GM06990 (cell line): Measurements from ENCODE around the gene IFT88.

ENCODE experiments used
- DNase-seq: peaks from one replicate; pipeline ENCODE4 v3.0.0-alpha.2; 2011; ENCODE audit not compliant: insufficient read length; ENCODE audit errors: extremely low read depth
- H3K27me3 ChIP-seq: replicated peaks from 2 replicates; pipeline ENCODE4 v1.6.0; 2011; ENCODE audit warnings: low read length; ENCODE audit not compliant: control insufficient read depth, insufficient read depth
- H3K36me3 ChIP-seq: 2 replicates; pipeline ENCODE4 v1.5.1; 2011; ENCODE audit warnings: low read length; ENCODE audit not compliant: control insufficient read depth, insufficient read depth
- H3K4me3 ChIP-seq: replicated peaks from 2 replicates; pipeline ENCODE4 v1.5.1; 2011; ENCODE audit warnings: low read depth, mild to moderate bottlenecking, control low read depth, low read length
- TF ChIP-seq, protein P1 (sequence below): IDR thresholded peaks from 2 replicates; pipeline ENCODE4 v1.5.1; 2011; ENCODE audit warnings: low read length, control low read depth, mild to moderate bottlenecking, inconsistent platforms; ENCODE audit not compliant: insufficient read depth, poor library complexity, severe bottlenecking

IFT88 gene

DNA sequence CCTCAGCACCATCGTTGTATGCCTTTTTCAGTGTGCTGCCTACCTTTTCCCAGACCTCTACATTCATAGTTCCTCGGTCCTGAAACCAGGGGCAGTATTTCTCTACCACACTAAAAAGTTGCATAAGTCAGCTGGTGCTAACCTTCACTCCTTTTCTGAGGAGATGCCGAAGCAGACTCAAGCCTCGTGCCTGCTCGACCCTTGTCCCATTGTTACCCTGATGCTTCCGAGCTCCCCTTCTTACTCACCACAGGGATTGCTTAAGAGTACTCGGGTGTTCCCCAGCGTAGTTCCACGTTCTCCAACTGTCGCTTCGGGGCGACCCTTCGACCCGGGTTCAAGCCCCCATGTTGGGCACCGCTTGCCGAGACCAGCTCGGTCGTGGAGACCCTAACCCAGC lies 117.6 kb downstream of the IFT88 start:
- Histone ChIP-seq H3K27me3 (no peaks in the 10 kb centered on the region), H3K36me3 (no peaks in the 10 kb centered on the region), H3K4me3 (no peak overlapping the region)
- no peak for DNase-seq
- TF ChIP-seq, protein P1, sequence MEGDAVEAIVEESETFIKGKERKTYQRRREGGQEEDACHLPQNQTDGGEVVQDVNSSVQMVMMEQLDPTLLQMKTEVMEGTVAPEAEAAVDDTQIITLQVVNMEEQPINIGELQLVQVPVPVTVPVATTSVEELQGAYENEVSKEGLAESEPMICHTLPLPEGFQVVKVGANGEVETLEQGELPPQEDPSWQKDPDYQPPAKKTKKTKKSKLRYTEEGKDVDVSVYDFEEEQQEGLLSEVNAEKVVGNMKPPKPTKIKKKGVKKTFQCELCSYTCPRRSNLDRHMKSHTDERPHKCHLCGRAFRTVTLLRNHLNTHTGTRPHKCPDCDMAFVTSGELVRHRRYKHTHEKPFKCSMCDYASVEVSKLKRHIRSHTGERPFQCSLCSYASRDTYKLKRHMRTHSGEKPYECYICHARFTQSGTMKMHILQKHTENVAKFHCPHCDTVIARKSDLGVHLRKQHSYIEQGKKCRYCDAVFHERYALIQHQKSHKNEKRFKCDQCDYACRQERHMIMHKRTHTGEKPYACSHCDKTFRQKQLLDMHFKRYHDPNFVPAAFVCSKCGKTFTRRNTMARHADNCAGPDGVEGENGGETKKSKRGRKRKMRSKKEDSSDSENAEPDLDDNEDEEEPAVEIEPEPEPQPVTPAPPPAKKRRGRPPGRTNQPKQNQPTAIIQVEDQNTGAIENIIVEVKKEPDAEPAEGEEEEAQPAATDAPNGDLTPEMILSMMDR: no peak

GRCh38 chr13:20685092-20685491 lies 118.1 kb downstream of the IFT88 start:
- no peak for DNase-seq
- TF ChIP-seq, protein P1: no peak
- Histone ChIP-seq H3K36me3 (no peaks in the 10 kb centered on the region), H3K4me3 (no peak overlapping the region), H3K27me3 (no peaks in the 10 kb centered on the region)

DNA sequence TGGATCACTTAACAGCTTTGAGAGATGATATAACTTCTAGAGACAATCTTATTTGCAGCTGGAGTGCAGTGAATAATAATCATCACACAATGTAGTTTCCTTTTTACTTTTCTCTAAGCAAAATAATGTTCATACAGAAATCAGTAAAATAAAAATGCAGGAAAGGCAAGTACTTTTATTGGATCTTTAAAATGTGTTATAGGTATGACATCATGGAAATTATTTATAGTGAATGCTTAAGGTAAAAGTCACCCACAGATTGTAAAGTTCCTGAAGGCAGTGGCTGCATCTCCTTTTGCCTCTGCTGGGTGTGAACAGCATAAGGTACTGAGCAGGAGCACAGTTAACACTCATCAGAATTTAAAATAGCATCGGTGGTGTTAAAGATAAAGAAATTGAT lies 119.2 kb downstream of the IFT88 start:
- Histone ChIP-seq H3K27me3 (no peaks in the 10 kb centered on the region), H3K4me3 (no peak overlapping the region), H3K36me3 (no peaks in the 10 kb centered on the region)
- DNase-seq: no peak
- TF ChIP-seq, protein P1: no peak

- Histone ChIP-seq H3K36me3 (no peaks in the 10 kb centered on the region), H3K4me3 (no peak overlapping the region), H3K27me3 (no peaks in the 10 kb centered on the region)
- no peak for DNase-seq
- TF ChIP-seq, protein P1: no peak
These were observed 120.1 kb downstream of the IFT88 start for GRCh38 chr13:20686863-20687579.

DNA sequence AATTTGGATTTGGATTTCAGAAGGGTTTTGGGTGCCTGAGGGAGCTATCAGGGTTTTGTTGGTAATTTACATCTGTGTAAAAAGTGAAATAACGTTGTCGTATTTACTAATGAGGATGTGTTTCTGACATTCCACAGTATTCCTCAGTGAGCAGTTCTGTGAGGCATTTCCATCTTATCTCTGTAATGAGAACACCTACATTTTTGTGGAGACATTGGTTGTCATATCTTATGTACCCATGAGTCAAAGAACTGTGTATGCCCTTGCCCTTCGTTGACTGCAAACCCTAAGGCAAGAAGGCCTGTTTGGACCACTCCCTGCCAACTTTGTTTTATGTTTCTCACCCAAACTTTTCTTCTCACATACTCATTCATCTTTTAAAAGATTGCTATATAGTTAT lies 122.3 kb downstream of the IFT88 start:
- Histone ChIP-seq H3K27me3 (no peaks in the 10 kb centered on the region), H3K36me3 (no peaks in the 10 kb centered on the region), H3K4me3 (no peak overlapping the region)
- TF ChIP-seq, protein P1: no peak
- DNase-seq: no peak

DNA sequence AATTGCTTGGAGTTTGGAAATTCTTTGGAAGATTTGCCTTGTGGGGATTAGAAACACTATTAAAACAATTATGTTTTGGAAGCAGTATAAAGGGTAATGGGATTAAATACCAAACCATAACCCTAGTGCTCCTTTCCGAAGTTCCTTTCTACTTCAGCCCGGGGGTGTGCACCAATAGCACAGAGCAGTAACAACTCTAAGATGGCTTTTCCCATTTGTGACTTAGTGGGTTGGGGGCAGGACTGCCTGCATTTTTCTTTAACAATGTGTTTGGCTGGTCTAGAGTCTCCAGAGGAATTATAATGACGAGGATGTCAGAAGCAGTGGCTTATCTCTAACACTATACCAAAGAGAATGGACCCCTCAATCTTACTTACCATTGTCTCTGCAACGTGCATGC lies 124.7 kb downstream of the IFT88 start:
- TF ChIP-seq, protein P1: no peak
- DNase-seq: no peak
- H3K4me3 ChIP-seq: no peak overlapping the region
- no peaks in the 10 kb centered on the region for H3K36me3 ChIP-seq
- no peaks in the 10 kb centered on the region for H3K27me3 ChIP-seq
